GM21786 (cell line): ENCODE data around the gene ZNF672.
"Not testable (repeated sequence)": the region's sequence is repeated elsewhere in the genome, so short reads cannot be mapped to it uniquely, and the experiment has no call there.

Source experiments
- ATAC-seq: cut with Tn5 transposase; IDR thresholded peaks from one replicate; pipeline ENCODE4 v1.9.1; 2021; ENCODE audit not compliant: unreplicated experiment

ZNF672 gene

GRCh38 chr1:248884632-248885295 is 46.7 kb downstream of the ZNF672 start:
- ATAC-seq = no peak

GRCh38 chr1:248885646-248886045 is 47.6 kb downstream of the ZNF672 start:
- ATAC-seq = no peak

GRCh38 chr1:248886237-248886895 is 48.3 kb downstream of the ZNF672 start:
- no peak for ATAC-seq

GRCh38 chr1:248889914-248890243 is 51.9 kb downstream of the ZNF672 start:
- not testable (repeated sequence) for ATAC-seq

- ATAC-seq = no peak
Observed at GRCh38 chr1:248890549-248891498, 52.8 kb downstream of the ZNF672 start.

GRCh38 chr1:248891758-248892157 is 53.7 kb downstream of the ZNF672 start:
- ATAC-seq = no peak

- ATAC-seq = no peak
Observed at GRCh38 chr1:248892590-248892989, 54.6 kb downstream of the ZNF672 start.

- no peak for ATAC-seq
Observed at GRCh38 chr1:248894837-248895236, 56.8 kb downstream of the ZNF672 start.

- ATAC-seq = no peak
Observed at GRCh38 chr1:248897412-248898337, 59.7 kb downstream of the ZNF672 start.
